HEK293T (cell line): Measurements from ENCODE around the gene ZNF444.

Experiments used
- TARDBP ChIP-seq: fragments of 450-650 bp; IDR thresholded peaks from 2 replicates; pipeline ENCODE4 v1.6.1; 2016
- TF ChIP-seq, protein P1 (sequence below): fragments of 450-650 bp; IDR thresholded peaks from 2 replicates; pipeline ENCODE4 v1.6.1; 2016

- no peak for TF ChIP-seq TARDBP
- TF ChIP-seq, protein P1, sequence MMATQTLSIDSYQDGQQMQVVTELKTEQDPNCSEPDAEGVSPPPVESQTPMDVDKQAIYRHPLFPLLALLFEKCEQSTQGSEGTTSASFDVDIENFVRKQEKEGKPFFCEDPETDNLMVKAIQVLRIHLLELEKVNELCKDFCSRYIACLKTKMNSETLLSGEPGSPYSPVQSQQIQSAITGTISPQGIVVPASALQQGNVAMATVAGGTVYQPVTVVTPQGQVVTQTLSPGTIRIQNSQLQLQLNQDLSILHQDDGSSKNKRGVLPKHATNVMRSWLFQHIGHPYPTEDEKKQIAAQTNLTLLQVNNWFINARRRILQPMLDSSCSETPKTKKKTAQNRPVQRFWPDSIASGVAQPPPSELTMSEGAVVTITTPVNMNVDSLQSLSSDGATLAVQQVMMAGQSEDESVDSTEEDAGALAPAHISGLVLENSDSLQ: no peak
Measured at GRCh38 chr19:56116606-56117005, 24.5 kb upstream of the ZNF444 start.
